ENCODE results near the gene FHL1.

The FHL1 gene

GRCh38 chrX:136210243-136210642, 62.9 kb downstream of the FHL1 start:
- H3K27ac ChIP-seq, result peak overlapping the region in 9 of 11 experiments; percentile 56 to 89 (median 79); a peak in 18 of 22 replicates

GRCh38 chrX:136210806-136211205, 63.5 kb downstream of the FHL1 start:
- Histone ChIP-seq H3K36me3 (peaks cover 0 to 31% (median 12%) of the 10 kb centered on the region in 11 experiments; a peak in 16 of 22 replicates), H3K9me3 (replicated peaks in 1 of 11) (no peaks in the 10 kb centered on the region; a peak in 1 of 22 replicates), H3K27me3 (peaks cover 90 to 99% (median 98%) of the 10 kb centered on the region in 11 experiments), H3K4me2 (peak overlapping the region; percentile 36 to 83 (median 70)), H3K27ac (peak overlapping the region in 10 of 11 experiments; percentile 12 to 89 (median 79); a peak in 19 of 22 replicates), H4K20me1 (peaks cover 0 to 29% (median 0%) of the 10 kb centered on the region in 11 experiments; a peak in 5 of 22 replicates), H3K4me1 (peaks cover 35 to 83% (median 74%) of the 10 kb centered on the region in 10 experiments), H3K9ac (peak overlapping the region in 9 of 11 experiments; percentile 53 to 80 (median 69); a peak in 18 of 22 replicates), H3K4me3 (peak overlapping the region in 8 of 10 experiments; percentile 0 to 49 (median 25); a peak in 10 of 20 replicates)
- peak in 6 of 11 experiments; percentile 20 to 70 (median 54); a peak in 5 of 22 replicates for TF ChIP-seq Cebpa-rat (IDR thresholded peaks at IDR 0.05)

More at GRCh38 chrX:136210243-136210642, 62.9 kb downstream of the FHL1 start:
- H3K4me3 ChIP-seq, result peak overlapping the region in 8 of 10 experiments; percentile 0 to 49 (median 25); a peak in 10 of 20 replicates
- peaks cover 0 to 27% (median 12%) of the 10 kb centered on the region in 11 experiments; a peak in 15 of 22 replicates for H3K36me3 ChIP-seq
- peaks cover 90 to 99% (median 98%) of the 10 kb centered on the region in 11 experiments for H3K27me3 ChIP-seq
- no peaks in the 10 kb centered on the region; a peak in 1 of 22 replicates for H3K9me3 ChIP-seq (replicated peaks in 1 of 11)
- peak overlapping the region in 9 of 11 experiments; percentile 53 to 80 (median 69); a peak in 18 of 22 replicates for H3K9ac ChIP-seq
- peaks cover 35 to 89% (median 80%) of the 10 kb centered on the region in 10 experiments for H3K4me1 ChIP-seq
- peak overlapping the region; percentile 36 to 83 (median 70) for H3K4me2 ChIP-seq
- TF ChIP-seq Cebpa-rat (IDR thresholded peaks at IDR 0.05), result peak in 4 of 11 experiments; percentile 5 to 74 (median 48); a peak in 3 of 22 replicates
- H4K20me1 ChIP-seq, result peaks cover 0 to 31% (median 0%) of the 10 kb centered on the region in 11 experiments; a peak in 5 of 22 replicates

GRCh38 chrX:136211766-136212556, 64.6 kb downstream of the FHL1 start:
- Histone ChIP-seq H3K9ac (peak overlapping the region in 8 of 11 experiments; percentile 64 to 80 (median 71); a peak in 13 of 22 replicates), H3K4me1 (peaks cover 35 to 74% (median 69%) of the 10 kb centered on the region in 10 experiments), H3K27ac (peak overlapping the region in 9 of 11 experiments; percentile 56 to 89 (median 79); a peak in 18 of 22 replicates), H3K4me3 (no peak overlapping the region), H3K36me3 (peaks cover 0 to 33% (median 14%) of the 10 kb centered on the region in 11 experiments; a peak in 17 of 22 replicates), H3K4me2 (peak overlapping the region; percentile 41 to 83 (median 70)), H3K9me3 (replicated peaks in 1 of 11) (no peaks in the 10 kb centered on the region; a peak in 1 of 22 replicates), H4K20me1 (peaks cover 0 to 23% (median 0%) of the 10 kb centered on the region in 11 experiments; a peak in 2 of 22 replicates), H3K27me3 (peaks cover 91 to 99% (median 98%) of the 10 kb centered on the region in 11 experiments)
- TF ChIP-seq Cebpa-rat (IDR thresholded peaks at IDR 0.05), result no peak

- peaks cover 7 to 33% (median 20%) of the 10 kb centered on the region in 11 experiments; a peak in 18 of 22 replicates for H3K36me3 ChIP-seq
- no peaks in the 10 kb centered on the region; a peak in 1 of 22 replicates for H3K9me3 ChIP-seq (replicated peaks in 1 of 11)
- H3K4me2 ChIP-seq, result peak overlapping the region; percentile 41 to 83 (median 70)
- no peak overlapping the region for H3K4me3 ChIP-seq
- TF ChIP-seq Cebpa-rat (IDR thresholded peaks at IDR 0.05), result no peak
- peaks cover 0 to 18% (median 0%) of the 10 kb centered on the region in 11 experiments; a peak in 2 of 22 replicates for H4K20me1 ChIP-seq
- peaks cover 93 to 99% (median 98%) of the 10 kb centered on the region in 11 experiments for H3K27me3 ChIP-seq
- peak overlapping the region in 8 of 11 experiments; percentile 75 to 89 (median 79); a peak in 16 of 22 replicates for H3K27ac ChIP-seq
- peak overlapping the region in 7 of 11 experiments; percentile 67 to 80 (median 73); a peak in 10 of 22 replicates for H3K9ac ChIP-seq
- peaks cover 35 to 70% (median 66%) of the 10 kb centered on the region in 10 experiments for H3K4me1 ChIP-seq
These were observed 65.3 kb downstream of the FHL1 start for GRCh38 chrX:136212557-136213111.

- peaks cover 0 to 8% (median 0%) of the 10 kb centered on the region in 11 experiments; a peak in 2 of 22 replicates for H4K20me1 ChIP-seq
- H3K36me3 ChIP-seq, result peaks cover 13 to 43% (median 27%) of the 10 kb centered on the region in 11 experiments; a peak in 19 of 22 replicates
- H3K4me3 ChIP-seq, result no peak overlapping the region
- H3K9ac ChIP-seq, result no peak overlapping the region
- peaks cover 29 to 52% (median 49%) of the 10 kb centered on the region in 10 experiments for H3K4me1 ChIP-seq
- no peaks in the 10 kb centered on the region; a peak in 1 of 22 replicates for H3K9me3 ChIP-seq (replicated peaks in 1 of 11)
- H3K4me2 ChIP-seq, result peak overlapping the region in 7 of 11 experiments; percentile 7 to 42 (median 19); a peak in 9 of 22 replicates
- peaks cover 96 to 100% (median 100%) of the 10 kb centered on the region in 11 experiments for H3K27me3 ChIP-seq
- 0 out of 22 replicates have a peak overlapping the region, but pooled peaks of 2 of the 11 experiments have one; percentile 3 to 11 for H3K27ac ChIP-seq
- TF ChIP-seq Cebpa-rat (IDR thresholded peaks at IDR 0.05), result no peak
These were observed 67.2 kb downstream of the FHL1 start for GRCh38 chrX:136214551-136214950.

- Histone ChIP-seq H3K27ac (no peak overlapping the region), H3K4me3 (no peak overlapping the region), H3K36me3 (peaks cover 23 to 53% (median 37%) of the 10 kb centered on the region in 11 experiments; a peak in 21 of 22 replicates), H3K9ac (no peak overlapping the region), H3K4me1 (peaks cover 23 to 42% (median 42%) of the 10 kb centered on the region in 10 experiments), H3K27me3 (peaks cover 96 to 100% (median 100%) of the 10 kb centered on the region in 11 experiments), H3K9me3 (replicated peaks in 1 of 11) (no peaks in the 10 kb centered on the region; a peak in 1 of 22 replicates), H3K4me2 (no peak overlapping the region), H4K20me1 (peaks cover 0 to 8% (median 0%) of the 10 kb centered on the region in 11 experiments; a peak in 2 of 22 replicates)
- TF ChIP-seq Cebpa-rat (IDR thresholded peaks at IDR 0.05), result no peak
These were observed 68.2 kb downstream of the FHL1 start for GRCh38 chrX:136215559-136215958.

GRCh38 chrX:136219893-136220292, 72.6 kb downstream of the FHL1 start:
- Histone ChIP-seq H3K9me3 (replicated peaks in 1 of 11) (no peaks in the 10 kb centered on the region), H3K4me1 (peaks cover 0 to 3% (median under 1%) of the 10 kb centered on the region in 10 experiments; a peak in 6 of 20 replicates), H3K9ac (no peak overlapping the region), H3K4me3 (no peak overlapping the region), H3K27me3 (peaks cover 98 to 100% (median 100%) of the 10 kb centered on the region in 11 experiments), H3K4me2 (no peak overlapping the region), H4K20me1 (peaks cover 0 to 3% (median 0%) of the 10 kb centered on the region in 11 experiments; a peak in 2 of 22 replicates), H3K27ac (no peak overlapping the region), H3K36me3 (peaks cover 50 to 95% (median 80%) of the 10 kb centered on the region in 11 experiments)
- no peak for TF ChIP-seq Cebpa-rat (IDR thresholded peaks at IDR 0.05)

GRCh38 chrX:136220540-136220939, 73.2 kb downstream of the FHL1 start:
- no peak overlapping the region for H3K9ac ChIP-seq
- no peak for TF ChIP-seq Cebpa-rat (IDR thresholded peaks at IDR 0.05)

More at GRCh38 chrX:136220540-136220939, 73.2 kb downstream of the FHL1 start:
- Histone ChIP-seq H3K4me1 (no peaks in the 10 kb centered on the region), H3K27me3 (peaks cover 99 to 100% (median 100%) of the 10 kb centered on the region in 11 experiments), H3K4me3 (no peak overlapping the region), H4K20me1 (no peaks in the 10 kb centered on the region; a peak in 1 of 22 replicates), H3K4me2 (no peak overlapping the region), H3K9me3 (replicated peaks in 1 of 11) (no peaks in the 10 kb centered on the region), H3K36me3 (peaks cover 56 to 96% (median 82%) of the 10 kb centered on the region in 11 experiments), H3K27ac (no peak overlapping the region)
